Stimulated activated CD4-positive, alpha-beta T cell treated with anti-CD3 and anti-CD28 coated beads, Interleukin-1b, Interleukin-23, amount 100 ng/mL, for 4 hours (primary cell): ENCODE results near the gene QSER1.
"Not testable (repeated sequence)": the region's sequence is repeated elsewhere in the genome, so short reads cannot be mapped to it uniquely, and the experiment has no call there.

Experiments used
- DNase-seq, 2 donors: peaks; one replicate each; pipeline ENCODE4 v3.0.0-alpha.2; 2020; ENCODE audit warnings: low read depth in 2 of 2

QSER1 gene

GRCh38 chr11:32932196-32932595 lies 39.6 kb downstream of the QSER1 start:
- no peak for DNase-seq

- no peak for DNase-seq
Measured at GRCh38 chr11:32935462-32936029, 42.9 kb downstream of the QSER1 start.

- not testable (repeated sequence) for DNase-seq
Measured at GRCh38 chr11:32936178-32936577, 43.6 kb downstream of the QSER1 start.

GRCh38 chr11:32937283-32937682 lies 44.7 kb downstream of the QSER1 start:
- not testable (repeated sequence) for DNase-seq

GRCh38 chr11:32939046-32939445 lies 46.4 kb downstream of the QSER1 start:
- no peak for DNase-seq

GRCh38 chr11:32939866-32940265 lies 47.3 kb downstream of the QSER1 start:
- DNase-seq = no peak

- DNase-seq = no peak
Measured at GRCh38 chr11:32940865-32941264, 48.3 kb downstream of the QSER1 start.

GRCh38 chr11:32947978-32948377 lies 55.4 kb downstream of the QSER1 start:
- DNase-seq = no peak

GRCh38 chr11:32949739-32950138 lies 57.1 kb downstream of the QSER1 start:
- DNase-seq = no peak

GRCh38 chr11:32952421-32952820 lies 59.8 kb downstream of the QSER1 start:
- DNase-seq = no peak

- no peak for DNase-seq
Measured at GRCh38 chr11:32953700-32954099, 61.1 kb downstream of the QSER1 start.

GRCh38 chr11:32960553-32961164 lies 68.0 kb downstream of the QSER1 start:
- DNase-seq = no peak

- DNase-seq = no peak
Measured at GRCh38 chr11:32962016-32962415, 69.4 kb downstream of the QSER1 start.

- DNase-seq = no peak
Measured at GRCh38 chr11:32963721-32964120, 71.1 kb downstream of the QSER1 start.

- DNase-seq = no peak
Measured at GRCh38 chr11:32968541-32968940, 75.9 kb downstream of the QSER1 start.

GRCh38 chr11:32972233-32972632 lies 79.6 kb downstream of the QSER1 start:
- DNase-seq = not testable (repeated sequence)

- DNase-seq = no peak
Measured at GRCh38 chr11:32972781-32973180, 80.2 kb downstream of the QSER1 start.

GRCh38 chr11:32982626-32983025 lies 90.0 kb downstream of the QSER1 start:
- no peak for DNase-seq

GRCh38 chr11:32983506-32983905 lies 90.9 kb downstream of the QSER1 start:
- no peak for DNase-seq

- no peak for DNase-seq
Measured at GRCh38 chr11:32985600-32985999, 93.0 kb downstream of the QSER1 start.

GRCh38 chr11:32987851-32988250 lies 95.2 kb downstream of the QSER1 start:
- DNase-seq = no peak

- DNase-seq = no peak
Measured at GRCh38 chr11:32990481-32990880, 97.9 kb downstream of the QSER1 start.

- no peak for DNase-seq
Measured at GRCh38 chr11:32991427-32991826, 98.8 kb downstream of the QSER1 start.

GRCh38 chr11:32991898-32992297 lies 99.3 kb downstream of the QSER1 start:
- no peak for DNase-seq
